ENCODE data around the gene USP9X. TPM values are rescaled to one million over a fixed set of nuclear protein-coding genes. Genes with fewer than 3 reads are reported as not detected.
"Not testable (repeated sequence)": the region's sequence is repeated elsewhere in the genome, so short reads cannot be mapped to it uniquely, and the experiment has no call there.

Gene USP9X
- total RNA-seq, 1 donor from 2014 or later = 120 TPM

- no peak for DNase-seq (ENCODE audit: low read depth, low spot score)
Observed at GRCh38 chrX:41275661-41276609, 190.7 kb downstream of the USP9X start.

DNA sequence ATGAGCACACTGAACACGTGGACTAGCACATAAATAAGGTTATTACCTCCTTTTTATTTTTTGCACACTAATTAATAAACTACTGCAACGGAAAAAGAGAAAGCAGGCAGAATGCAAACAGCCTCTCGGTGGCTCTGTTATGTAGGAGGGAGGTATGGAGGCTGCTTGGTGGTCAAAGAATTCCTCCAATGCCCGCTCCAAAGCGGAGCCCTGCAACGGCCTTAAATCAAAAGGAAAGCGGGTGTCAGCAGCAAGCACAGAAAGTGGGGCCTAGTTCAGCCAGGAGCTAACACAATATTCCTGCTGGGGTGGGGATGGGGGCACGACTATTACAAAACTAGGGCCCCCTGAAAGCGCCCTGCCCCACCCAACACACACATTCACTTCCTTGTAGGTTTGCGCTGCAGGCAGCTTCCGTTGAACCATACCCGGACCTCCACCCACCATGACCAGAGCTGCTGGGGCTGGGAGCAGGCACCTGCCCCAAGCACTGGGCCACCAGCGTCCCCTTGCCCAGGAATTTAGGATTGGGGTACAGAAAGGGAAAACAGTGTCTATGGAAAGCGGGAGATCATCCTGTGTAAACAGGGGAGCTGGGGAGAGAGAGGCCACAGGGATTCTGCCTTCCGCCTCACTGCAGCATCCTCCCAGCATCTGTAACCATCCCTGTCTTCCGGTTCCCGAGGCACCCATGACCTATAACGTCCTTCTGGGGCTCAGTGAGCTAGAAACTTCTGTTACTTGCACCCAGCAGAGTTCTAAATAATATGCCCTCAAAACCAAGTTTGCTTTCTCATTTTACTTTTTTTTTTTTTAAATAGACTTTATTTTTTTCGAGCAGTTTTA, 191.6 kb downstream of the USP9X start:
- no peak for DNase-seq (ENCODE audit: low read depth, low spot score)

GRCh38 chrX:41282307-41282706, 197.1 kb downstream of the USP9X start:
- DNase-seq (ENCODE audit: low read depth, low spot score) = not testable (repeated sequence)

DNA sequence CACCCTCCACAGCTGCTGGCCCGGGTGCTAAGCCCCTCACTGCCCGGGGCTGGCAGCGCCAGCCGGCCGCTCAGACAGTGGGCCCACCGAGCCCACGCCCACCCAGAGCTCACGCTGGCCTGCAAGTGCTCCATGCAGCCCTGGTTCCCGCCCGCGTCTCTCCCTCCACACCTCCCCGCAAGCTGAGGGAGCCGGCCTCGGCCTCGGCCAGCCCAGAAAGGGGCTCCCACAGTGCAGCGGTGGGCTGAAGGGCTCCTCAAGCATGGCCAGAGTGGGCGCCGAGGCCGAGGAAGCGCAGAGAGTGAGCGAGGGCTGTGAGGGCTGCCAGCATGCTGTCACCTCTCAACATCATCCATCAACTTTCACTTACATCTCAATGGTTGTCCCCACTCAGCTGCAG, 200.7 kb downstream of the USP9X start:
- not testable (repeated sequence) for DNase-seq (ENCODE audit: low read depth, low spot score)

Other genes starting within 250 kb of the USP9X start
- 300 and 412 TPM in 2 replicates for gene DDX3X, start 248.7 kb downstream of the USP9X start, total RNA-seq

Data from pulmonary artery endothelial cell (primary cell).